GM19395 (cell line): Measurements from ENCODE around the gene KCNG4.
"Not testable (repeated sequence)": the region's sequence is repeated elsewhere in the genome, so short reads cannot be mapped to it uniquely, and the experiment has no call there.

ENCODE experiments used
- ATAC-seq: cut with Tn5 transposase; IDR thresholded peaks from one replicate; pipeline ENCODE4 v1.9.1; 2021; ENCODE audit warnings: mild to moderate bottlenecking, moderate library complexity; ENCODE audit not compliant: unreplicated experiment

The KCNG4 gene

DNA sequence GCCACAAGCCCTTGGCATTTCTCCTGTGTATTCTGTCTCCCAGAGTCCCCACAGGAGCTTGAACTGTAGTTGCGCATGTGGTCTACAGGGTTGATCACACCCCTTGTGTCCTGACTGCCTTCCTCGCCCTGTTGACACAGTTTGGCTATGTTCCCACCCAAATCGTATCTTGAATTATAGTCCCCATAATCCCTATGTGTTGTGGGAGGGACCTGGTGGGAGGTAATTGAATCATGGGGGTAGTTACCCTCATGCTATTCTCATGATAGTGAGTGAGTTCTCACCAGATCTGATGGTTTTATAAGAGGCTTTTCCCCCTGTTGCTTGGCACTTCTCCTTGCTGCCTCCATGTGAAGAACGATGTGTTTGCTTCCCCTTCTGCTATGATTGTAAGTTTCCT lies 27.7 kb downstream of the KCNG4 start:
- ATAC-seq = no peak

DNA sequence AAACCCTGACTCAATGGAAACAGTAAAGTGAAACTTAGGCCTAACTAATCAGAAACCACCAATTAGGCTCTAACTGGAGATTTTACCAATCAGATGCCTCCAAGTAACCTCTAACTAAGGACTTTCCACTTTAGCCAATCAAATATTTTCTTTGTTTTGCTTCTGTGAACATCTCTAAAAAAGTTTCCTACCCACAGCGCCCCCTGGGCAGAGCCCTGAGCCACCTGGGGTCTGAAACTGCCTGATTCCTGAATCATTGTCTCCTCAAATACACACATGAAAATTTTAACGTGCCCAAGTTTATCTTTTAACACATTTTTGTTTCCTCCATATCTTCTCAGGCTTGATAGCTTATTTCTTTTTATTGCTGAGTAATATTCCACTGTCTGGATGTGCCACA lies 29.8 kb downstream of the KCNG4 start:
- no peak for ATAC-seq

DNA sequence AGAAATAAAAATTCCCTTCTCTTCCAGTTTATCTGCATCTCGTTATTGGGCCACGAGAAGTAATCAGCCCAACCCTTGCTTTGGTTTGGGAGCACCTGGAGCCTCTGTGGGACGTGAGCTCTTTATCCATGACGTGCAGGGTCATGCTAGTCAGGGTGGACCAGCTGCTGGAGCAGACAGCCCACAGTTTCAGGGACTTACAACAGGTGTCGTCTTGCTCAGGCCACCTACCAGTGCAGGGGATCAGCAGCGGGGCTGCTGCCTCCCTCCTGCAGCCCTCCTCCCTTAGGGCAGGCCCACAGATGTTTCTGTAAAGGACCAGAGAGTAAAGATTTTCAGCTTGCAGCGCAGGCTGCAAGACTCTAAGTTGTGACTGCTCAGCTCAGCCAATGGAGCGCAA lies 31.9 kb downstream of the KCNG4 start:
- no peak for ATAC-seq

DNA sequence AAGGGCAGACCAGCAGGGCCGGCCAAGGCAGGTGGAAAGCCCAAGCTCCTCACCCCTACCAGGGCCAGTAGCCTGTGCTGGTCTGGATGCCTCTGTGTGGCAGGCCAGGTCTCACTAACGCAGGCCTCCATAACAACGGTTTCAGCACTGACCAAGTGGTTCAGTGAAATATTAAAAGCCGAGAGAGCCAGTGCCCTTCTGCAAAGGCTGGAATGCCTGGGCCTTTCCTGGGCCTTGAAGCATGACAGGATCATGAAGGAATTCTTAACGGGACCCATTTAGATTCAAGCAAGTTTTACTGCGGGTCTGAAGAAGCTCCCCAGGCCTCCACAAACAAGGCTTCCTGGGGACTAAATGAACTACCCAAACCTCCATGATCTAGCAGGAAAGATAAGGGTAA lies 32.6 kb downstream of the KCNG4 start:
- ATAC-seq = no peak

DNA sequence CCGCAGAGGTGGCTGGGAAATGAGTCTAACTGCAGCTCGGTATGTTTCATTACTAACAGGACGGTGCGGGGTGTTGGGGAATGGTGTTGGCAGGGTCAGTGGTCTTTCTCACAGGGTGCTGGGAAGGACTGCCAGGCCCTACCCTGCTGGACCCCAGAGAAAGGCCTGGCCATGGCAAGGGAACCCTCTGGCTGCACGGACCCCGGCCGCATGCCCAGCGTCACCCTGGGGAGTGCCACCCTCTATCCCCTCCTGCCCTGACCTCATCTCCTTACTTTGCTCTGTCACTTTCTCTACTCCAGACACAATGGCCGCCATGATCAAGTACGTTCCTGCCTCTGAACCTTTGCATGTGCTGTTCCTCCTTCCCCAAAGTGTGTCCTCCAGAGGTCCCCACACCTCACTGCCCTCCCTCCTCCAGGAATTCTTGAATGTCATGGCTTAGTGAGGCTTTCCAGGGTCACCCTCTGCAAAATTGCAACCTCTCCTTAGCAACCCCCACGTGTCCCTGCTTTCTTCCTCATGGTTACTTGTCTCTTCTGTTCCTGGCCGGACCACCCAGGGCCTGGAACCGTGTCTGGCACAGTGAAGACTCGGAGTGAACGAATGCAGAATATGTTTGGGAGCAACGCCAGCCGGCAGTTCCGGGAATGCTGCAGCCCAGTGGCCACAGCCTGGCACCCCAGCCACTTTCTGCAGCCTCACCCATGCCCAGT lies 33.7 kb downstream of the KCNG4 start:
- ATAC-seq = no peak

DNA sequence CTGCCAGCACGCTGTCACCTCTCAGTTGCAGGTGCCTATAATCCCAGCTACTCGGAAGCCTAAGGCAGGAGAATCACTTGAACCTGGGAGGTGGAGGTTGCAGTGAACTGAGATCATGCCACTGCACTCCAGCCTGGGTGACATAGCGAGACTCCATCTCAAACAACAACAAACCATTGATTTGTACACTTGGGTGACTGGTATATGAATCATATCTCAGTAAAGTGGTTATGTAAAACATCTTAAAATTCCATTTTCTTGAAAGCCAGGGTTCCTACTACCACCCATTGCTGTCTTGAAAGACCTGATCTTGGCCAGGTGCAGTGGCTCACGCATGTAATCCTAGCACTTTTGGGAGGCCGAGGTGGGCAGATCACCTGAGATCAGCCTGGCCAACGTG lies 34.7 kb downstream of the KCNG4 start:
- ATAC-seq = not testable (repeated sequence)

DNA sequence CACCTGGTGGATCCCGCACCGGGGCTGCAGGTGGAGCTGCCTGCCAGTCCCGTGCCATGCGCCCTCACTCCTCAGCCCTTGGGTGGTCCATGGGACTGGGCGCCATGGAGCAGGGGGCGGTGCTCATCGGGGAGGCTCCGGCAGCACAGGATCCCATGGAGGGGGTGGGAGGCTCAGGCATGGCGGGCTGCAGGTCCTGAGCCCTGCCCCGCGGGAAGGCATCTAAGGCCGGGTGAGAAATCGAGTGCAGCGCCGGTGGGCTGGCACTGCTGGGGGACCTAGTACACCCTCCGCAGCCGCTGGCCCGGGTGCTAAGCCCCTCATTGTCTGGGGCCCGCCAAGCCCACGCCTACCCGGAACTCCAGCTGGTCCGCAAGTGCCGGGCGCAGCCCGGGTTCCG lies 35.3 kb downstream of the KCNG4 start:
- ATAC-seq = not testable (repeated sequence)

DNA sequence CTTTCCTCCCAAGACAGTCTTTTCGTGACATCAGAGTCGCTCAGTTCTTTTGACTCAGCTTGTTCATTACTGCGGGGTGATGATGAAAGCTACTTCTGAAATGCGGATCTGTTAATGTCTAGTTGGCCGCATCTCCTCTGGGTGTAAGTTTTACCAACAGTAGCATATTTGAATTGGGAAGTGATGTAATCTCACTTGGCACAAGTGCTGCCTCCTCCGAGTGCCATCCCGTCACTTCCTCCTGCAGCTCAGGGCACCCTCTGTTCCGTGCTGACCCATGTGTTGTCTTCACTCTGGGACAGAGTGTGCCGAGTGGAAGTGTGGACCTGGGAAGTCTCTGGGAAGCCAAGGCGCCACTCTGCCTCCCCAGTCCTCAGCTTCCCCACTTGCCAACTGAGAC lies 40.0 kb downstream of the KCNG4 start:
- no peak for ATAC-seq

DNA sequence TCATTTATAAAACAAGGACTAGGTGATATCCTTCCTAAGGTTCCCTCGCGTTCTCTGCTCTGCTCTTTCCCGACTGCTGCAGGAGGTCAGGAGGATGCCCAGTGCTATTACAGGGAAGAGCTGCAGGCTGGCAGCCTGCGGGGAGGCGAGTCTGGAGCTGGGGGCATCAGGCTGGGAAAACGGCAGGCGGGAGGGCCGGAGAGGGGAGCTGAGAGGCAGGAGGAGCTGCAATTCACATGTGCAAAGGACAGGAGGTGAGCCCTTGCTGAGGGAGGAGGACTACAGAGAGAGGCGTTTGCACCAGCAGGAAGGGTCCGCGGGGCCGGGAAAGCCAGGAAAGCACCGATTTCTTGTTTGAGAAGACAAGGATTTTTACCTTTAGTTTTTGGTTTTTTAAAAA lies 40.7 kb downstream of the KCNG4 start:
- ATAC-seq = no peak

DNA sequence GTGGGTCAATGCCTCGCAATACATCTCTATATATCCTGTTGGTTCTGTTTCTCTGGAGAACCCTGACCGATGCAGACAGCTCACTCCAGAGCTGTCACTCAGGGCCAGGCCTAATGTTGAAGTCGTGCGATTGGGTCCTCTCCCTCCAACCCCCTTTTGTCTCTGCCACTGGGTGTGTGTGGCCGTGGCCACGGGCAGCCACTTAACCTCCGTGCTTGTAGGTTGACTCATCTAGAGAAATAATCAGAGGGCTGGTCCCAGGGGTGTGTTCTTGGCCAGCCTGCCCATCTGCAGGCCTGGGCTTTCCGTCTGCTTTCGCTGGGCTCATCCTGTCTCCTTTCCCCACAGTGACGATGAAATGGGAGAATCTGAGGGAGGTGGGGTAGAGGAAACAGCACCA lies 41.4 kb downstream of the KCNG4 start:
- no peak for ATAC-seq

DNA sequence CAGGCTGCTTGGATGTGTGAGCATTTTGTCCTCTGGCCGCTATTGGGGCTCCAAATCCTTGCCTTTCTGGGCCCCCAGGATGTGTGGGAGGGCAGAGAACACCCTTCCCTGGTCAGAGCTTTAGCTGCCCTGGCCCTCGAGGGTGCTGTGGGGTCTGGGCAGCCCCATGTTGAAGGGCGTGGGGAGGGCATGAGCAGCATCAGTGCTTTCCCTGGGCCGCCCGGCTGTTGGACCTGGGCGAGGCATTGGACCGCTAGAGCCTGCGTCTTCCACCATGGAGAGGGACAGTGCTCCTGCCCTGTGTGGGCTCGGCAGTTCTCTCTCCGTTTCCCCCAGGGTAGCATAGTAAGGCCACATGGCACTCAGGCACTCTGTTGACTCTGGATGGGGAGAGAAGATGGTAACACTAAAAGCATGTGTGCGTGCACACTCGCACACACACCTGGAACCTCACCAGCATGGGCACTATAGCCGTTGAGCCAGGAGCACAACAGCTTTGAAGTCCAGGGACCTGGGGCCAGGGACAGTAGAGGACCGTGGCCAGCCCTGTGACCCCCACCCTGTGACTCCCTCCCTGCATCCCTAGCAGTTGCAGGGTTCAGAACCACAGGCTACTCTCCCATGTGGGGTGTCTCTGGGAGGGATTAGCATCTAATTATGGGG lies 42.2 kb downstream of the KCNG4 start:
- ATAC-seq = no peak

DNA sequence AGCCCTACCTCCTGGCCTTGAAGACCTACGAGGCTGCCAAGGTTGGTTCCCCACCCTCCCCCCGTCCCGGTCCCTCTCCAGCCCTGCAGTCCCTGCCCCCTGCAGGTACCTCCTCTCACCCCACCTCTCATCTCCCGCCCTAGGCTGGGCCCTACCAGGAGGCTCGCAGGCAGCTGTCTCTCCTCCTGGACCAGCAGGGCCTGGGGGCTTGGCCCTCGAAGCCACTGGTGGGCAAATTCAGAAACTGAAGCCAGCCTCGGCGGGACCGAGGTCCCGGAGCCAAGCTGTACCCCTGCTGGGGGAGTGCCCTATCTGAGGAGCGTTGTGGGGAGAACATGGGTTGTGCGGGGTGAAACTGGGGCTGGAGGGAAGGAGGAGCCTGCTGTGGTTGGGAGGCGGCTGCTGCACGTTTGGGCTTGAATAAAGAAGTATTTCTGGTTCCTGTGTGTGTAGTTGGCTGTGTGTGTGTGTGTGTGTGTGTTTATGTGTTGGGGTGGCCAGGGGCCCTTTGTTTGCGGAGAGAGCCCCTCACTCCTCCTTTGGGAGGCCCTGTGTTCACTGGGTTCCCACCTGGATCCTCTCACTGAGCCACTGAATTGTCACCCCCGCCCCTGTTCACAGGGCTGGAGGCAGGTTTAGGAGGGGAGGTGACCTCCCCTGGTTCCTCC lies 43.0 kb downstream of the KCNG4 start:
- no peak for ATAC-seq

DNA sequence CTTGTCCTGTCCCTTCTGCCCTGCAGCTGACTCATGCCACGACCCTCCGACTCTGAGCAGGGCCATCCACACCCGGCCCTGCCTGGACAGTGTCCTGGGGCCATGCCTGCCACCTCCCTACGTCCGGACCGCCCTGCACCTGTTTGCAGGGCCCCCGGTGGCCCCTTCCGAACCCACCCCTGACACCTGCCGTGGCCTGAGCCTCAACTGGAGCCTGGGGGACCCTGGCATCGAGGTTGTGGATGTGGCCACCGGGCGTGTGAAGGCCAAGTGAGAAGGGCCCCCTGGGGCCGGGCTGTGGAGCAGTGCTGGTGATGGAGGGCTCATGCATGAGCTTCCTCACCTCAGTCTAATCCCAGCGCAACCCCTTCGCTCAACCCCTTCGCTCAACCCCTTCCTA lies 43.7 kb downstream of the KCNG4 start:
- ATAC-seq = no peak

DNA sequence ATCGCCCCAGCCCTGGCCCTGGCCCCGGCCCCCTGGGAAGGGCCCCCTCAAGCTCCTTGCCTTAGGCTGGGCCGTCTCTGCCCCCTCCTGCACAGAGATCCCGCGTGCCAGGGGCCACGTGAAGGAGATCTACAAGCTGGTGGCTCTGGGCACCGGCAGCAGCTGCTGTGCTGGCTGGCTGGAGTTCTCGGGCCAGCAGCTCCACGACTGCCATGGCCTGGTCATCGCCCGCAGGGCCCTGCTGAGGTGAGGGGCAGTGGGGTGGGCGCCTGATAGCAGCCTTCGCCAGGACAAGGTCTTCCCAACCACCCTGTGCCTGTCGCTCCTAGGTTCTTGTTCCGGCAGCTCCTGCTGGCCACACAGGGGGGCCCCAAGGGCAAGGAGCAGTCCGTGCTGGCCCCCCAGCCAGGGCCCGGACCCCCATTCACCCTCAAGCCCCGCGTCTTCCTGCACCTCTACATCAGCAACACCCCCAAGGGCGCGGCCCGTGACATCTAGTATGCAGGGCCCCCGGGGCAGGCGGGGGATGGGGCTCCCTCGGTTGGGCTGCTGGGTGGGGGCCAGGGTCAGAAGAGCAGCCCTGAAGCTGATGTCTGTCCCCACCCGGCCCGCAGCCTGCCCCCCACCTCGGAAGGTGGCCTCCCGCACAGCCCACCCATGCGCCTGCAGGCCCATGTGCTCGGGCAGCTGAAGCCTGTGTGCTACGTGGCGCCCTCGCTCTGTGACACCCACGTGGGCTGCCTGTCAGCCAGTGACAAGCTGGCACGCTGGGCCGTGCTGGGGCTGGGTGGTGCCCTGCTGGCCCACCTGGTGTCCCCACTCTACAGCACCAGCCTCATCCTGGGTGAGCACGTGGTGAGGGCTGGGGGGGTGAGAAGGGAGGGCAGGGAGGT lies 44.4 kb downstream of the KCNG4 start:
- no peak for ATAC-seq

DNA sequence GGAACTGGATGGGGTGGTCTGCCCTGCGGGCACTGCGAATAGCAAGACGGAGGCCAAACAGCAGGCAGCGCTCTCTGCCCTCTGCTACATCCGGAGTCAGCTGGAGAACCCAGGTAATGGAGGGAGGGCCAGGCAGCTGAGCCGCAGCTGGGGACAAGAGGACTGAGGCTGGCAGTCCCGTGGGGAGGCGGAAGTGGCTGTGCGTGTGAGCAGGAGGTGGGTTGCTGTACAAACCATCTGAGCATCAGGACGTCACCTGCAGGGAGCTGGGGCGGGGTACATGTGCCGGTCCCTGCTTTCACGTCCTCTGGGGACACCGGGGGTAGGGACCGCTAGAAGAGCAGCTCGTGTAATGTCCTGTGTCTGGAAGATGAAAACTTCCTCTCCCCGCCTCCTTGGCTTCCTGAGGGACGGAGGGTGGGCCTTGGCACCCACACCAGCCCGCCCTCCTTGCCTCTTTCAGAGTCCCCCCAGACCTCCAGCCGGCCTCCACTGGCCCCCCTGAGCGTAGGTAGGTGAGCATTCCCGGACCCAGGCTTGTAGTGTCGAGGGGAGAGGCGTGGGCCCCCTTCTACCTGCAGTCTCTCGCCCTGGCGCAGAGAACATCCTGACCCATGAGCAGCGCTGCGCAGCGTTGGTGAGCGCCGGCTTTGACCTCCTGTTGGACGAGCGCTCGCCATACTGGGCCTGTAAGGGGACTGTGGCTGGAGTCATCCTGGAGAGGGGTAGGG lies 45.2 kb downstream of the KCNG4 start:
- ATAC-seq = no peak

DNA sequence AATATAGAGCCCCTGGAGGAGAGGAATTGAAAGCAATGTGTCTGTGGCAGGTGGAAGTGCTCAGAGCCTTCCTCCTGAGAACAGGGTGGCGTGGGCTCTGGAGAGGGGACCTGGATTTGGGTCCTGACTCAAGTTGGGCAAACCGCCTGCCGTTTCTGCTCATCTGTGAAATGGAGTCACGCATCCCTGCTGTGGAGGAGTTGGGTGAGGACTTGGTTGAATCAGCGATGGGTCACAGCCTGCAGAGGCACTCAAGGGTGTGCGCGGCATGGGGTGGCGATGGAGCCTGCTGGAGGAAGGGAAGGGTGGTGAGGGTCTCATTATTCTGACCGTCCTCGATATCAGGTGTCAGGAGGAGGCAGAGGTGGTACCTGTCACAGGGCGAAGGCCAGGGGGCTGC lies 45.8 kb downstream of the KCNG4 start:
- no peak for ATAC-seq

DNA sequence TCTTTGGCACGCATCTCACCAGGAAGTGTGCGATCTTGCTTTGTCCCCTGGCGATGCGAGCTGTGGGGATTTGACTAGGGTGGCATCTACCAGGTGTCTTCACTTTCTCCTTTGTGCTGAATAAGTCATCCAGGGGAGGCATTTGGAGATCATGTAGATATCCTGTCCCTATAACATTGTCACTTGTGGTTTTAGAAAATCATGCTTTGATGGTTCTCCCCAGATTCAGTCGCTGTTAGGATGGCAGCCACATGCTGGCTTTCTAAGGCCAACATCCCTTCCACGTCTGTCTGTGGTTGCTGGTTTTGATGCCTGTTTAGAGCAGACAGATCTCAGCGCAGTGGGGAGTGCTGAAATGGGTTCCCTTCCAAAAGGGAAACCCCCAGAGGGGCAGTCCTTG lies 46.3 kb downstream of the KCNG4 start:
- no peak for ATAC-seq

DNA sequence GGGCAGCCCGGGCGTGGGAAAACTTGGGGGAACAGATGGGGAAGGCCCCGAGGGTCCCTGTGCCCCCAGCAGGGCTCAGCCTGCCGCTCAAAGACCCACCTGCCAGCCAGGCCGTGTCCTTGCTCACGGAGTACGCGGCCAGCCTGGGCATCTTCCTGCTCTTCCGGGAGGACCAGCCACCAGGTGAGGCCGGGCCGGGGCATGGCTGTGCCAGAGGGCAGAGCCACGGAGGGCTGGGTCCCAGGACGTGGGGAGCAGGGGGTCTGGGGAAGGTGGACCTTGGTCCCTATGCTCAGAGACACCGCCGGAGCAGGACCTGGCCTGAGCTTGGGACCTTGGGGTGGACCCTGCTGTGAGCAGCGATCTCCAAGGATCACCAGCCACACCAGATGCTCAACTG lies 48.3 kb downstream of the KCNG4 start:
- ATAC-seq = no peak

DNA sequence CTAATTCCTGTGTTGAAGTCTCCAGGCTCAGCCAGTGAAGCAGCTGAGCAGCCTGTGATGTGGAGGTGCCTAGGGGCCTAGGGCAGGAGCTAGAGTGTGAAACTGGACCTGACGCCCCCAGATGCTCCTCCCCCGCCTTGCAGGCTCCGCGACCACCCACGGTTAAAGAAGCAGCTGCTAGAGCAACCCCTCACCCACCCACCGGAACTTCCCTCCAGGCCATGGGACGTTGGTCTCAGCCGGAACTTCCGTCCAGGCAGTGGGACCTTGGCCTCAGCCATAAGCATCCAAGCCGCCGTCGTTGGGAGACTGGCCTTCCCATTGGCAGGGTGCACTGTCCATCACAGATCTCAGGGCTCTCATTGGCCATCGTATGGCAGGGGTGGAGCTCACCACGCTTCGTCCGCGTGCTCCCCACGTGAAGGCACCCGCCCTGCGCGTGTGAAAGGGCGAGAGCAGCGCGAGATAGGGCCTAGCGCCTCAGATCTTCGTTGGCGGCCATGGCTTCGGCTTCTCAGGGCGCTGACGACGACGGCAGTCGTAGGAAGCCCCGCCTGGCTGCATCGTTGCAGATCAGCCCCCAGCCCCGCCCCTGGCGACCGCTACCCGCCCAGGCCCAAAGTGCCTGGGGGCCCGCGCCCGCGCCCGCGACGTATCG lies 49.0 kb downstream of the KCNG4 start, which contains the start of gene ADAD2:
TSS of gene ADAD2 (plus strand) at position 427 of the 658 bp plus-strand sequence. CDS start at position 501, 74 bp downstream.
- no peak for ATAC-seq
